ENCODE measurements around the gene C10orf71.

DNA sequence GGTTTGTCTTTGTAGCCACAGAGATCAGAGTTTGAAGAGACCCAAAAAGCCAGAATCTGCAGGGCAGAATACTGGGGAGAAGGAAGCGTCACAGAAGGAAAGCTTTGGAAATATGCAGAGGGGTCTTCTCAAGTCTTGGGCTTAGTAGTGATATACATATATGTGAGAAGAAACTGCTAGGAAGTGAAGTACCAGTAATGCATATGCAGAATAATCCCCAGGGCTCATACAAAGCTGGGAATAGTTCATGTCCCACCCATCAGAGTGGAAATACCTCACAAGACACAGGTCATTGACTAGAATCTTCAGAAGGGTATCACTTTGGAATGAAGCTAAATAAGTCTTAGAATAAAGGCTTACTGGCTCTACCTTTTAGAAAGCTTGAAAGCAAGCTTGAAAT, 39.6 kb downstream of the C10orf71 start:
- TF ChIP-seq, protein P1, sequence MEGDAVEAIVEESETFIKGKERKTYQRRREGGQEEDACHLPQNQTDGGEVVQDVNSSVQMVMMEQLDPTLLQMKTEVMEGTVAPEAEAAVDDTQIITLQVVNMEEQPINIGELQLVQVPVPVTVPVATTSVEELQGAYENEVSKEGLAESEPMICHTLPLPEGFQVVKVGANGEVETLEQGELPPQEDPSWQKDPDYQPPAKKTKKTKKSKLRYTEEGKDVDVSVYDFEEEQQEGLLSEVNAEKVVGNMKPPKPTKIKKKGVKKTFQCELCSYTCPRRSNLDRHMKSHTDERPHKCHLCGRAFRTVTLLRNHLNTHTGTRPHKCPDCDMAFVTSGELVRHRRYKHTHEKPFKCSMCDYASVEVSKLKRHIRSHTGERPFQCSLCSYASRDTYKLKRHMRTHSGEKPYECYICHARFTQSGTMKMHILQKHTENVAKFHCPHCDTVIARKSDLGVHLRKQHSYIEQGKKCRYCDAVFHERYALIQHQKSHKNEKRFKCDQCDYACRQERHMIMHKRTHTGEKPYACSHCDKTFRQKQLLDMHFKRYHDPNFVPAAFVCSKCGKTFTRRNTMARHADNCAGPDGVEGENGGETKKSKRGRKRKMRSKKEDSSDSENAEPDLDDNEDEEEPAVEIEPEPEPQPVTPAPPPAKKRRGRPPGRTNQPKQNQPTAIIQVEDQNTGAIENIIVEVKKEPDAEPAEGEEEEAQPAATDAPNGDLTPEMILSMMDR (IDR thresholded peaks at IDR 0.05; ENCODE audit: poor library complexity, severe bottlenecking) = no peak
- no peak for TF ChIP-seq EZH2 (IDR thresholded peaks at IDR 0.05; ENCODE audit: borderline replicate concordance, insufficient read depth, low read length, poor library complexity, severe bottlenecking)
- TF ChIP-seq TAF1 (IDR thresholded peaks at IDR 0.05; ENCODE audit: low read depth) = no peak

All from neural cell (in vitro differentiated cells).